ENCODE results near the gene KLHDC8B. TPM values are rescaled to one million over a fixed set of nuclear protein-coding genes. Genes with fewer than 3 reads are reported as not detected.

Gene KLHDC8B
- total RNA-seq, 1 experiment from 2014 or later = 13.5 TPM

- peak within 1 kb of the TSS; percentile 79 for H3K18ac ChIP-seq (ENCODE audit: insufficient read length, low read depth, low read length)
- peak within 1 kb of the TSS; percentile 90 for H3K9ac ChIP-seq (ENCODE audit: extremely low read depth, insufficient read length, low read length)
- Mint-ChIP-seq H3K36me3 (ENCODE audit: insufficient read depth in 1 of 3, low read depth in 3 of 3) (peaks cover 15 to 18% (median 16%) of the 10 kb centered on the region in 3 experiments), H3K4me3 (peak within 1 kb of the TSS; percentile 92 to 95), H3K27me3 (ENCODE audit: low read depth) (peaks cover 28% of the 10 kb centered on the region), H3K4me1 (peaks cover 17 to 23% of the 10 kb centered on the region in 2 experiments), H3K27ac (peak within 1 kb of the TSS; percentile 40 to 88 (median 65); a peak in 4 of 7 replicates), H3K9me3 (no peaks in the 10 kb centered on the region; a peak in 1 of 5 replicates)
- no peak within 1 kb of the TSS for H3T11ph ChIP-seq (ENCODE audit: low read length)
- no peak within 1 kb of the TSS for H4K91ac ChIP-seq (ENCODE audit: insufficient read length, low read depth, low read length)
- peak within 1 kb of the TSS; percentile 6 for H4K5ac ChIP-seq (ENCODE audit: insufficient read length, low read depth, low read length)
- H3K27me3 ChIP-seq (ENCODE audit: insufficient read depth, low read length) = no peaks in the 10 kb centered on the region
- no peaks in the 10 kb centered on the region; the same call in 1 of the 2 replicates for H3K79me2 ChIP-seq (ENCODE audit: insufficient read depth, low read length)
- no peak within 1 kb of the TSS for H3K23ac ChIP-seq (ENCODE audit: insufficient read length, low read depth, low read length)
- peak; percentile 79 for DNase-seq
- no peak within 1 kb of the TSS for H3K27ac ChIP-seq (ENCODE audit: insufficient read length, low read depth, low read length)
- H2BK12ac ChIP-seq (ENCODE audit: insufficient read length, low read depth, low read length) = no peak within 1 kb of the TSS
- no CpG with 5 or more reads among the region's 69 CpGs for WGBS (ENCODE audit: extremely low coverage, insufficient read length, low lambda C conversion rate)
- H3K23me2 ChIP-seq (ENCODE audit: insufficient read length, low read depth, low read length, poor library complexity, severe bottlenecking) = peaks cover 15% of the 10 kb centered on the region
- H4K20me1 ChIP-seq (ENCODE audit: control insufficient read depth, insufficient read depth, insufficient read length) = no peaks in the 10 kb centered on the region
- H3K4ac ChIP-seq (ENCODE audit: low read depth, low read length) = no peak within 1 kb of the TSS; the same call in 1 of the 2 replicates
- no peak within 1 kb of the TSS for H2AFZ ChIP-seq (ENCODE audit: low read length)
- H4K8ac ChIP-seq (replicated peaks; ENCODE audit: insufficient read length, low read depth, low read length) = peak within 1 kb of the TSS; percentile 74
- peaks cover 4% of the 10 kb centered on the region; the same call in 1 of the 2 replicates for H3K4me1 ChIP-seq (ENCODE audit: insufficient read depth, low read length)
- H2BK5ac ChIP-seq (ENCODE audit: insufficient read length, low read length) = no peak within 1 kb of the TSS
- H3K9me3 ChIP-seq (ENCODE audit: control insufficient read depth, low read depth, low read length) = no peaks in the 10 kb centered on the region
- TF ChIP-seq CTCF (conservative IDR thresholded peaks at IDR 0.05) = no peak
- 0 out of 2 replicates have a peak within 1 kb of the TSS, but pooled peaks have one; percentile 42 for H2BK15ac ChIP-seq (ENCODE audit: low read depth, low read length)
- no peak within 1 kb of the TSS for H2AK5ac ChIP-seq (ENCODE audit: insufficient read length, low read length)
- H2BK20ac ChIP-seq (ENCODE audit: low read depth, low read length, poor library complexity, severe bottlenecking) = no peak within 1 kb of the TSS
- H3K79me1 ChIP-seq (ENCODE audit: insufficient read depth, low read depth, low read length, poor library complexity, severe bottlenecking) = no peaks in the 10 kb centered on the region
- peak within 1 kb of the TSS; percentile 86 for H3K4me2 ChIP-seq (ENCODE audit: insufficient read depth, insufficient read length, low read length)
- no peak within 1 kb of the TSS for H2BK120ac ChIP-seq (ENCODE audit: low read depth, low read length, poor library complexity, severe bottlenecking)
- no peak within 1 kb of the TSS for H3K56ac ChIP-seq (ENCODE audit: insufficient read length, low read depth, low read length)
- peak within 1 kb of the TSS; percentile 83 for H3K14ac ChIP-seq (ENCODE audit: insufficient read depth, low read length)
Measured at GRCh38 chr3:49165771-49166751, 5.3 kb upstream of the KLHDC8B start, which contains the start of gene CCDC71. Gene CCDC71 (minus strand): TSS chr3:49166331. CDS start chr3:49164208, 2,123 bp downstream.
